Endothelial cell of umbilical vein (primary cell): Measurements from ENCODE around the gene SNCAIP. TPM values are rescaled to one million over a fixed set of nuclear protein-coding genes. Genes with fewer than 3 reads are reported as not detected.

Experiments used
- BruUV-seq: library from RNA; stranded (reverse); fragments of 400-500 nt; replicated peaks from 2 replicates; lab custom pipeline; 2021; lab: Mats Ljungman, UMichigan
- CTCF ChIA-PET: fragments of 300-600, 350-600 bp; sonication (Branson Sonifier 250); formaldehyde crosslinking; loops from one replicate; lab custom pipeline; 2021; ENCODE audit warnings: antibody characterized with exemption, inconsistent platforms; lab: Charles Lee
- POLR2A ChIA-PET: fragments of 300-600, 350-600 bp; sonication (Branson Sonifier 250); formaldehyde crosslinking; loops from one replicate; lab custom pipeline; 2021; ENCODE audit warnings: antibody characterized with exemption, inconsistent platforms; lab: Charles Lee
- DNase-seq: peaks from one replicate; pipeline ENCODE4 v3.0.0-alpha.2; 2011; ENCODE audit warnings: low read depth, low spot score
- FAIRE-seq: peaks from 2 replicates; lab custom pipeline; 2011; peaks lifted over from hg19 to GRCh38; lab: Jason Lieb, UNC
- H2AFZ ChIP-seq: 2 replicates; pipeline ENCODE4 v1.6.0; 2012; ENCODE audit warnings: low read depth, low read length, control low read depth, inconsistent platforms
- H3K27ac ChIP-seq: 2 replicates; pipeline ENCODE4 v1.5.1; 2011; ENCODE audit warnings: low read depth, mild to moderate bottlenecking, control low read depth, low read length, moderate library complexity; ENCODE audit not compliant: insufficient read depth
- H3K27me3 ChIP-seq, 2 experiments: 2 replicates each; pipeline versions ENCODE4 v1.6.0 to v1.6.1; 2011; ENCODE audit warnings: low read length in 2 of 2, mixed read lengths in 1 of 2; ENCODE audit not compliant: control insufficient read depth in 2 of 2, insufficient read depth in 2 of 2
- H3K36me3 ChIP-seq, 2 experiments: 2 replicates in 1 of 2; 3 replicates in 1 of 2; pipeline ENCODE4 v1.5.1; 2011; ENCODE audit warnings: low read length in 2 of 2, mild to moderate bottlenecking in 1 of 2, moderate library complexity in 1 of 2; ENCODE audit not compliant: control insufficient read depth in 2 of 2, insufficient read depth in 2 of 2; ENCODE audit errors: extremely low read depth in 1 of 2
- H3K4me1 ChIP-seq: 3 replicates; pipeline ENCODE4 v1.5.1; 2011; ENCODE audit warnings: mild to moderate bottlenecking, low read length; ENCODE audit not compliant: control insufficient read depth, insufficient read depth; ENCODE audit errors: extremely low read depth
- H3K4me2 ChIP-seq: 2 replicates; pipeline ENCODE4 v1.6.1; 2011; ENCODE audit warnings: low read length, control low read depth, mixed read lengths; ENCODE audit not compliant: insufficient read depth
- H3K4me3 ChIP-seq, 3 experiments: fragments of 200-600 bp in 1 of 3; sonication (generic), shearing (Covaris generic) in 1 of 3; replicated peaks in 1 of 3; 2 replicates each; pipeline ENCODE4 v1.5.1; 2011 to 2016; ENCODE audit warnings: control low read depth in 3 of 3, low read length in 3 of 3, mild to moderate bottlenecking in 2 of 3, inconsistent platforms in 1 of 3, low read depth in 1 of 3, moderate library complexity in 1 of 3; ENCODE audit not compliant: insufficient read depth in 1 of 3
- H3K79me2 ChIP-seq: 2 replicates; pipeline ENCODE4 v1.6.0; 2012; ENCODE audit warnings: low read length, inconsistent platforms; ENCODE audit not compliant: control insufficient read depth, insufficient read depth
- H3K9ac ChIP-seq: replicated peaks from 2 replicates; pipeline ENCODE3; 2011; ENCODE audit warnings: low read length, control low read depth; ENCODE audit not compliant: insufficient read depth; ENCODE audit errors: extremely low read depth
- H3K9me1 ChIP-seq: replicated peaks from 3 replicates; pipeline ENCODE4 v1.6.0; 2011; ENCODE audit warnings: mild to moderate bottlenecking, low read length; ENCODE audit not compliant: control insufficient read depth, insufficient read depth; ENCODE audit errors: extremely low read depth
- H3K9me3 ChIP-seq: replicated peaks from 2 replicates; pipeline ENCODE4 v1.5.1; 2012; ENCODE audit warnings: low read length, inconsistent platforms; ENCODE audit not compliant: control insufficient read depth, insufficient read depth
- H4K20me1 ChIP-seq: replicated peaks from 2 replicates; pipeline ENCODE3; 2011; ENCODE audit warnings: mild to moderate bottlenecking, low read length; ENCODE audit not compliant: control insufficient read depth, insufficient read depth; ENCODE audit errors: extremely low read depth
- CTCF ChIP-seq, 2 donors: IDR thresholded peaks; 1 replicate in 1 of 2; 2 replicates in 1 of 2; pipeline ENCODE4 v1.5.1; 2011; ENCODE audit warnings: low read length in 2 of 2, mild to moderate bottlenecking in 2 of 2, moderate library complexity in 2 of 2, control low read depth in 1 of 2, inconsistent platforms in 1 of 2, low read depth in 1 of 2; ENCODE audit not compliant: insufficient read depth in 1 of 2; ENCODE audit errors: extremely low read depth in 1 of 2
- EZH2 ChIP-seq: IDR thresholded peaks from 2 replicates; pipeline ENCODE4 v1.6.1; 2012; ENCODE audit warnings: borderline replicate concordance, low read depth, mild to moderate bottlenecking, moderate library complexity, low read length, inconsistent platforms; ENCODE audit not compliant: severe bottlenecking
- FOS ChIP-seq: IDR thresholded peaks from 2 replicates; pipeline ENCODE4 v1.6.1; 2011; ENCODE audit warnings: mild to moderate bottlenecking, low read length, moderate library complexity, borderline replicate concordance; ENCODE audit not compliant: insufficient read depth
- GATA2 ChIP-seq: IDR thresholded peaks from 2 replicates; pipeline ENCODE4 v1.7.0; 2011; ENCODE audit warnings: low read depth, mild to moderate bottlenecking, moderate library complexity, mixed read lengths, low read length; ENCODE audit not compliant: insufficient read length, insufficient read depth
- JUN ChIP-seq: IDR thresholded peaks from 2 replicates; pipeline ENCODE4 v1.6.1; 2011; ENCODE audit warnings: borderline replicate concordance, low read depth; ENCODE audit not compliant: insufficient read length, insufficient read depth
- MAX ChIP-seq: IDR thresholded peaks from 2 replicates; pipeline ENCODE4 v1.6.1; 2011; ENCODE audit not compliant: insufficient read depth, insufficient read length
- MYC ChIP-seq: IDR thresholded peaks from one replicate; pipeline ENCODE4 v1.6.1; 2011; ENCODE audit warnings: mild to moderate bottlenecking, low read depth, low read length
- POLR2A ChIP-seq: IDR thresholded peaks from 2 replicates; pipeline ENCODE4 v1.6.1; 2012; ENCODE audit warnings: low read depth, mild to moderate bottlenecking, control low read depth, low read length
- POLR2AphosphoS5 ChIP-seq: IDR thresholded peaks from 2 replicates; pipeline ENCODE4 v1.6.1; 2012; ENCODE audit warnings: low read depth, mild to moderate bottlenecking, control low read depth, low read length, moderate library complexity; ENCODE audit not compliant: insufficient read depth
- dilution Hi-C: fragments of 300-500 bp; cut with MboI; formaldehyde crosslinking; loops from one replicate; pipeline ENCODE4 v1.15.0; 2019; ENCODE audit warnings: low sequenced_read_pairs; ENCODE audit not compliant: extremely low pct_ligation_motif_present
- intact Hi-C: fragments of 100-400 bp; cut with micrococcal nuclease; formaldehyde crosslinking; loops from one replicate; pipeline ENCODE4 v1.10.0; 2022
- polyA plus RNA-seq, 4 experiments: library from polyadenylated mRNA; depleted of rRNA in 3 of 4; stranded (reverse) in 3 of 4; unstranded in 1 of 4; fragments of >200 nt; gene quantifications; 2 replicates each; pipeline versions ENCODE4 v1.2.1 to v1.2.3, GENCODE V29; 2011 to 2012; ENCODE audit warnings: missing spikeins in 1 of 4
- total RNA-seq: library from RNA; stranded (reverse); gene quantifications from 2 replicates; pipeline ENCODE4 v1.2.3, GENCODE V29; 2021

SNCAIP gene
- total and polyA plus RNA-seq, 2 donors (not counting 3 experiments of a cell fraction or from before 2014, with no cell fraction given) = 13.1 to 42.0 TPM

- dilution Hi-C loops = no loop called here
These were observed 9.9 kb downstream of the SNCAIP start for GRCh38 chr5:122321921-122322320.

More at GRCh38 chr5:122321921-122322320, 9.9 kb downstream of the SNCAIP start:
- CTCF ChIA-PET = interaction anchor here (1.2 kb wide), 1 partner anchor 220 kb away, joined by 4 read pairs; no protein-coding TSS in a partner anchor
- DNase-seq = no peak
- H3K4me3 ChIP-seq = no peak overlapping the region
- H3K79me2 ChIP-seq = no peaks in the 10 kb centered on the region
- no peak overlapping the region for H3K27ac ChIP-seq
- H3K27me3 ChIP-seq = no peaks in the 10 kb centered on the region
- intact Hi-C loops = no loop called here
- FAIRE-seq = no peak
- no peaks in the 10 kb centered on the region for H3K9me3 ChIP-seq
- no peak overlapping the region for H2AFZ ChIP-seq
- no peaks in the 10 kb centered on the region for H4K20me1 ChIP-seq
- no peak overlapping the region for H3K4me2 ChIP-seq
- peaks cover 0 to 3% of the 10 kb centered on the region in 2 experiments for H3K36me3 ChIP-seq
- POLR2A ChIA-PET = no interaction called here
- no peaks in the 10 kb centered on the region for H3K4me1 ChIP-seq
- TF ChIP-seq MYC (no peak), MAX (no peak), EZH2 (no peak), CTCF (IDR thresholded peaks at IDR 0.05; ENCODE audit: extremely low read depth in 1 of 2, insufficient read depth in 1 of 2, low read depth in 1 of 2, low read length in 2 of 2) (no peak), POLR2A (no peak), GATA2 (no peak), POLR2AphosphoS5 (no peak), JUN (no peak), FOS (no peak)
- H3K9ac ChIP-seq = no peak overlapping the region
- BruUV-seq = no TSS peak
- no peaks in the 10 kb centered on the region for H3K9me1 ChIP-seq
